Mesothelial cell of epicardium (in vitro differentiated cells): ENCODE results near the gene KRTAP10-8. TPM values are rescaled to one million over a fixed set of nuclear protein-coding genes. Genes with fewer than 3 reads are reported as not detected.

Experiments used
- DNase-seq, 2 experiments: peaks; one replicate each; pipeline ENCODE4 v3.0.0; 2021; ENCODE audit warnings: low spot score in 2 of 2; ENCODE audit not compliant: unreplicated experiment in 2 of 2
- H3K27ac Mint-ChIP-seq: 2 replicates; pipeline ENCODE4 v1.8.0; 2021; ENCODE audit warnings: mixed read lengths
- H3K27me3 Mint-ChIP-seq: 2 replicates; pipeline ENCODE4 v1.8.0; 2021; ENCODE audit warnings: low read depth, mixed read lengths
- H3K36me3 Mint-ChIP-seq: 2 replicates; pipeline ENCODE4 v1.8.0; 2021; ENCODE audit warnings: mixed read lengths
- H3K4me1 Mint-ChIP-seq: 2 replicates; pipeline ENCODE4 v1.8.0; 2021; ENCODE audit warnings: mixed read lengths
- H3K4me3 Mint-ChIP-seq: 2 replicates; pipeline ENCODE4 v1.8.0; 2021; ENCODE audit warnings: mild to moderate bottlenecking, moderate library complexity, mixed read lengths
- H3K9me3 Mint-ChIP-seq: 2 replicates; pipeline ENCODE4 v1.8.0; 2021; ENCODE audit warnings: mixed read lengths
- CTCF ChIP-seq: fragments of 200-600 bp; sonication (generic); IDR thresholded peaks from one replicate; pipeline ENCODE4 v1.5.0; 2021; ENCODE audit warnings: antibody characterized with exemption; ENCODE audit not compliant: unreplicated experiment
- total RNA-seq: library from RNA; stranded (reverse); gene quantifications from 3 replicates; pipeline ENCODE4 v1.2.1, GENCODE V29; 2021

KRTAP10-8 gene
- total RNA-seq, 1 donor from 2014 or later, result not detected

GRCh38 chr21:44601596-44602462 lies 10.1 kb upstream of the KRTAP10-8 start:
- Mint-ChIP-seq H3K9me3 (peaks cover 30% of the 10 kb centered on the region), H3K27me3 (peaks cover 17% of the 10 kb centered on the region), H3K36me3 (peaks cover 3% of the 10 kb centered on the region), H3K4me1 (no peaks in the 10 kb centered on the region), H3K4me3 (no peak overlapping the region), H3K27ac (no peak overlapping the region)
- DNase-seq, result no peak
- no peak for TF ChIP-seq CTCF

- TF ChIP-seq CTCF, result no peak
- H3K9me3 Mint-ChIP-seq, result peaks cover 30% of the 10 kb centered on the region
- no peak for DNase-seq
- H3K27ac Mint-ChIP-seq, result no peak overlapping the region
- H3K4me1 Mint-ChIP-seq, result no peaks in the 10 kb centered on the region
- peaks cover 3% of the 10 kb centered on the region for H3K36me3 Mint-ChIP-seq
- H3K4me3 Mint-ChIP-seq, result no peak overlapping the region
- peaks cover 20% of the 10 kb centered on the region for H3K27me3 Mint-ChIP-seq
Measured at GRCh38 chr21:44602463-44602850, 9.4 kb upstream of the KRTAP10-8 start.

- Mint-ChIP-seq H3K9me3 (peaks cover 24% of the 10 kb centered on the region), H3K36me3 (peaks cover 3% of the 10 kb centered on the region), H3K4me1 (no peaks in the 10 kb centered on the region), H3K4me3 (no peak overlapping the region), H3K27ac (no peak overlapping the region), H3K27me3 (peaks cover 20% of the 10 kb centered on the region)
- TF ChIP-seq CTCF, result no peak
- DNase-seq, result peak in 1 of 2 experiments; percentile 25
Measured at GRCh38 chr21:44603109-44603875, 8.6 kb upstream of the KRTAP10-8 start.

GRCh38 chr21:44603911-44604310 lies 8.0 kb upstream of the KRTAP10-8 start:
- DNase-seq, result peak in 1 of 2 experiments; percentile 31
- H3K27me3 Mint-ChIP-seq, result peaks cover 20% of the 10 kb centered on the region
- no peak for TF ChIP-seq CTCF
- H3K9me3 Mint-ChIP-seq, result peaks cover 20% of the 10 kb centered on the region
- H3K4me3 Mint-ChIP-seq, result no peak overlapping the region
- H3K36me3 Mint-ChIP-seq, result no peaks in the 10 kb centered on the region
- H3K27ac Mint-ChIP-seq, result no peak overlapping the region
- H3K4me1 Mint-ChIP-seq, result no peaks in the 10 kb centered on the region

- Mint-ChIP-seq H3K4me3 (no peak overlapping the region), H3K27ac (no peak overlapping the region), H3K9me3 (peaks cover 39% of the 10 kb centered on the region), H3K27me3 (peaks cover 20% of the 10 kb centered on the region), H3K4me1 (no peaks in the 10 kb centered on the region), H3K36me3 (no peaks in the 10 kb centered on the region)
- no peak for TF ChIP-seq CTCF
- no peak for DNase-seq
Measured at GRCh38 chr21:44606495-44606894, 5.4 kb upstream of the KRTAP10-8 start.
